ENCODE results near the gene MARK3. TPM values are rescaled to one million over a fixed set of nuclear protein-coding genes. Genes with fewer than 3 reads are reported as not detected.
"Not testable (repeated sequence)": the region's sequence is repeated elsewhere in the genome, so short reads cannot be mapped to it uniquely, and the experiment has no call there.

The MARK3 gene
- polyA plus RNA-seq, 5 donors, result 102 to 128 (median 108) TPM

DNA sequence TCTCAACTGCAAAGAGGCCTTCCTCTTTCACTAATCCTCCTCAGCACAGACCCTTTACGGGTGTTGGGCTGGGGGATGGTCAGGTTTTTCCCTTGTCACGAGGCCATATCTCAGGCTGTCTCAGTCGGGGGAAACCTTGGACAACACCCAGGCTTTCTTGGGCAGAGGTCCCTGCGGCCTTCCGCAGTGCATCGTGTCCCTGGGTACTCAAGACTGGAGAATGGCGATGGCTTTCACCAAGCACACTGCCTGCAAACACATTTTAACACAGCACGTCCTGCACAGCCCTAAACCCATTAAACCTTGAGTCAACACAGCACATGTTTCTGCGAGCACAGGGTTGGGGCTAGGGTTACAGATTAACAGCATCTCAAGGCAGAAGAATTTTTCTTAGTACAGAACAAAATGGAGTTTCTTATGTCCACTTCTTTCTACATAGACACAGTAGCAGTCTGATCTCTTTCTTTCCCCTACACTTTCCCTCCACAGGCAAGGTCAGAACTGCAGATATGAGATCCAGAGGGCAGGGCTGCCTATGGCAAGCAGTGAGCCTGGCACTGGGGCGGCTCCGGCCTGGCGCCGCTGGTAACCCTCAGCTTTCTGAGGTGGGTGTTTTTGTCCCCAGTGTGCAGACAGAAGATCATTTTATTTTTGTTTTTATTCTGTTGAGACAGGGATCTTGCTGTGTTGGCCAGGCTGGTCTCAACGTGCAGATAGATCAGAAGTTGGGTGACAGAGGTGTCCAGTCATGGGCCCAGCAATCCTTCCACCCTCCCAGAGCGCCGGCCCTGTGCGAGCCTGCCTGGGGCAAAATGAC is 140.4 kb downstream of the MARK3 start:
- DNase-seq, result not testable (repeated sequence)

DNA sequence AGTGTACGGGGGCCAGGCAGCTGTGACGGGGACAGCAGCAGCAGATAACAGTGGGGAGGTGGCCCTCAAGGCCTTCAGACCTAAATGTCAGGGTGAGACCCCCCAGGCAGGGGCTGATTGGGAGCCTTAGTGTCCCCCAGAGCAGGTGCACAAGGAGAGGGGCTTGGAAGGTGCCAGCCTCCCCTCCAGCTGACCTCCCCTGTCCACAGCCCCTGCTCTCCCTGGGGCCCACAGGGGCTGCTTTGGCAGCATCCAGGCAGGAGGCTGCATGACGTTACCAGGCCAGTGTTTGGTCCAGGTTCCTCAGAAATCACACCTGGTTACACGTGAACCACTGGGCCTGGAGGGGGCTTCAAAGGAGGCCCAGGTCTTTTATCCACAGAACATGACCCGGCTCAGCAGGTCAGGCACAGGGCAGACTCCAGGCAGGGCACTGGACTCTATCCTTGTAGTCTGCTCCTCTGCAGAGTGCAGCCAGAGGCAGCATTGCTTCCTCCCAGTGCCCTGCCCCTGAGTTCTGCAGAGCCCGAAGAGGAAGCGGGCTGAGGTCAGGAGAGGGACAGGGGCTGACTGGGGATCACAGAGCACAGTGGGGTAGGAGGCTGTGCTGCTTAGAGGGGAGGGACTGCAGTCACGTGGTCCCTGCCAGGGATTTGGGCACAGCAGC is 141.2 kb downstream of the MARK3 start:
- DNase-seq, result no peak

DNA sequence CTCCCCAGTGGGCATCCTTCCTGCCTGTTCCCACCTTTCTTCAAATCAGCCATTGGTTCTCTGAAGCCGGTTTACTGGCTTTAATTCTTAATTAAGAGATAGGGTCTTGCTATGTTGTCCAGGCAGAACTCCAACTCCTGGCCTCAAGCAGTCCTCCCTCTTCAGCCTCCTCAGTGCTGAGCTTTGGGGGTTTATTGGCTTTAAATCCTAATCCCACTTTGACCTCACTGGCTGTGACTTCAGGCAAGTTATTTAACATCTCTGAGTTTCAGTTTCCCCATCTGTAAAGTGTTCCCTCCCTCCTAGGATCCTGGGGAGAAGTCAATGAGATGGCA is 141.7 kb downstream of the MARK3 start:
- DNase-seq, result no peak

DNA sequence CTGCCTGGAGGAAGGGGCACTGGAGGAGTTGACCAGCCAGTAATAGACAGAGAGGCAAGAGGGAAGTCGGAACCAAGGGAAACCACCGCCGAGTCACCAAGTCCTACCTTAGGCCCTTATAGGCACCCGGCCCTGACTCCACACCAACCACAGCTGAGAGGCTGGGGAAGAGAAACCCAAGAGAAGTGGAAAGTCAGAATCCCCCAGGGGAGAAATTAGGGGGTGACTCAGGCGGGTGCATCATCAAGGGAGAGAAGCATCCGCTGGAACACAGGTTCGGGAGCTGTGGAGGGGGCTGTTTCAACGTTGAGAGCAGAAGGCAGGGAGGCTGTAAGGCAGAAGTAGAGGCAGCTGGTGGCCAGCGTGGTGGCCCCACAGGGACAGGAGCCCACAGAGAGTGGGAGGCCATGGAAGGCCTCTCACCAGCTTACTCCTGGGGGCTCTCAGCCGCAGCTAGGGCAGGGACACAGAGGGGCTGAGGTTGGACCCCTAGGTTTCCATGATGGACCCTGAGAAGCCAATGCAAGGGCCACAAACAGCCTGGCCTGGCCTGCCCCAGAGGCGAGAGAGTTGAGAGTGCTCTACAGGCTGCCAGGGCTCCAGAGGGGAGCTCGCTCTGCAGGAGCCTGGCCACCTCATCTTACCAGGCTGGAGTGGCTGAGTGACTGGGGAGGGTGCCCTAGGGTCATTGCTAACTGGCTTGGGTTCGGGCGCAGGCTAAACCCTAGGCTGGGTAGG is 142.4 kb downstream of the MARK3 start:
- no peak for DNase-seq

DNA sequence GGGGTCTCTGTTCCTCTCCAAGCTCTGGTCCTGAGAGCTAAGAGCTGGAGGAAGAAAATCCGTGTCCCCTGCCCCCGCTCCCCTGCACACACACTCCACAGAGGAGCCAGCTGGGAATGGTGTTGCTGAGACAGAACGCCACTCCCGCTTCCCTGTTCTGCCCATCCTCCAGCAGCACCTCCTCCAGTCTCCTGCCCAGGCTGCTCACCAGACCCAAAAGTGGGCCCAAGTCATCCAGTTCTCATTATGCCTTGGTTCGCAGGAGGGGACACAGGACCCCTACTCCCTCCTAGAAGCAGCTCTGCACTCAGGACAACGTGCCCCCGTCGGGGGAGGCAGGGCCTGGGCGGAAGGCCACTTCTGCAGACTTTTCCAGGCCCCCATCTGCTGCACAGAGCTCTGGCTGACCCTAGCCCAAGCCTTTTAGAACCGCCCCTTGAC is 143.0 kb downstream of the MARK3 start:
- no peak for DNase-seq

DNA sequence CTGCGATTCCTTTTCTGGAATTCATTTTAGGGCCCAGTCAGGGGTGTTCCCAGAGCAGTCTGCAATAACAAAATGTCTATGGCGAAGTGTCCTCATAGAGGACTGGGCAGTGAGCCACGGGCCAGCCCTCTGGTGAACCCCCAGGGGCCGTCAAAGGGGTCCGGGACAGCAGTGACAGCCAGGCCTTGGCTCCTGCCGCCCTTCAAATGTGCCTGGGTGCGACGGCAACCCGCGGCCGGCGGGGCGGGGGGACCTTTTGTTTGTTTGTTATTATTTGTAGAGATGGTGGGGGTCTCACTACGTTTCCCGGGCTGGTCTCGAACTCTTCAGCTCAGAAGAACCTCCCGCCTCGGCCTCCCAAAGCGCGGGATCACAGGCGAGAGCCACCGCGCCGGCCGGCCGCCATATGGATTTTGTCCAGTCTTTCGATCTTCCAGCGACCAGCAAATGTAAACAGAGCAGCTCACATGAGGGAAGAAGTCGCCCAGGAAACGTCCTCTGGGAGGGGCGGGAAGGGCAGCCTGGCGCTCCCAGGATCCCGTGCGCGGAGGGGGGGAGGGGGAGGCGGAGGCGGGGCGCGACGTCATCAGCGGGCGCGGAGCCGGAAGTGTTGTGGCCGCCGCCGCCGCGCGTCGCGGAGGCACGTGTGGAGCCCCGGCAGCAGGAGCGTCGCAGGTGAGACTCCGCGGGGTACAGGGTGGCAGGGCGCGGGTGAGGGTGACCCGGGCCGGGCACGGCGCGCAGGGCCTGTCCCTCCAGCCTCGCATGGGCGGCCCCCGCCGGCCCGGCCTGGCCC is 143.6 kb downstream of the MARK3 start, which contains the start of gene TRMT61A:
TSS of gene TRMT61A (plus strand) at position 610 of the 796 bp plus-strand sequence. CDS start 783 bp downstream, outside the sequence.
- peak; percentile 91 for DNase-seq

DNA sequence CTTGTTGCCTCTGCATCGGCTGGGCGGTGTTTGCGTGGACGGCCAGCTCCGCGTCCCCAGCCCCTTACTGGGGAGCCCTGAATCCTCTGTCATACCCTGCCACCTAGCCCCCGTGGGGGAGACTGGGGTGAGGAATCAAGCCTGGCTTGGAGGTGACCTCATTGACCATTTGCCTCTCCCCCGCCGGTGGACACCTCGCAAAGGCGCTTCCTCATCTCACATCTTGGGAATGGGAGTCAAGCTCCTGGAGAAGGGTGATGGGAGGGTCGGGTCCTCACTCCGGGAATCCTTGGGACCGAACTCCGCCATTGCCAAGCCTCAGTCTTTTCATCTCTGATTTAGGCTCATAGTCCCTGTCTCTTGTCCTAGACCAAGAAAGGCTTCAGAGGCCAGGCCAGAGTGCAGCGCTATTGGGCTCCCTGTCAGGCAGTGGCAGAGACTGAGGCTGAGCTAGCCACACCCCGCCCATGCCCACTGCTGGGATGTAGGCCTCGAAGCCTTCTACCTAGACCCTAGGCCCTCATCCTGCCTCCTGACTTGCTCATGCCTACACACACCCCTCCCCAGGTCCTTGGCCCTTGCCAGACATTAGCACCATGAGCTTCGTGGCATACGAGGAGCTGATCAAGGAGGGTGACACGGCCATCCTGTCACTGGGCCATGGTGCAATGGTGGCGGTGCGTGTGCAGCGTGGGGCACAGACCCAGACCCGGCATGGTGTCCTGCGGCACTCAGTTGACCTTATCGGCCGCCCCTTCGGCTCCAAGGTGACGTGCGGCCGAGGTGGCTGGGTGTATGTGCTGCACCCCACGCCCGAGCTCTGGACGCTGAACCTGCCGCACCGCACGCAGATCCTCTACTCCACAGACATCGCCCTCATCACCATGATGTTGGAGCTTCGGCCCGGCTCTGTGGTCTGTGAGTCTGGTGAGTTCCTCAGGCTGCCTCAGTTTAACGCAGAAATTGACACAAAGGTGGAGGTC is 144.5 kb downstream of the MARK3 start:
- DNase-seq, result no peak

DNA sequence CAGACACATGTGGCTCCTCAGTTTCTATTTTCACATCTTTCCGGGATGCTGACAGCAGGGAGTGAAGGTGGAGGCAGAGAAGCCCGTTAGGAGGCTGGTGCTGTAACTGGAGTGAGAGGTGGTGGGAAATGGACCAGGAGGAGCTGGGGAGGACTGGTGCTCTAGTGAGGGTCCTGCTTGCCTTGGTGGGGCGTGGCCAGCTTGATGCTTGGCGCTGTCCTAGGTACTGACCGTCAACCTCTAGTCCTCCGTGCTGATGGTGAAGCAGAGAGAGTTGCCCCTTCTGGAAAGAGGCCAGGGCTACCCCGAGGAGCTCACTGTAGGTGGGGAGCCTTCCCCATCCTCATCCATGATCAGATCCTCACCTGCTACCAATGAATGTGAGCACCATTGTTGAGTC is 145.2 kb downstream of the MARK3 start:
- DNase-seq, result no peak

DNA sequence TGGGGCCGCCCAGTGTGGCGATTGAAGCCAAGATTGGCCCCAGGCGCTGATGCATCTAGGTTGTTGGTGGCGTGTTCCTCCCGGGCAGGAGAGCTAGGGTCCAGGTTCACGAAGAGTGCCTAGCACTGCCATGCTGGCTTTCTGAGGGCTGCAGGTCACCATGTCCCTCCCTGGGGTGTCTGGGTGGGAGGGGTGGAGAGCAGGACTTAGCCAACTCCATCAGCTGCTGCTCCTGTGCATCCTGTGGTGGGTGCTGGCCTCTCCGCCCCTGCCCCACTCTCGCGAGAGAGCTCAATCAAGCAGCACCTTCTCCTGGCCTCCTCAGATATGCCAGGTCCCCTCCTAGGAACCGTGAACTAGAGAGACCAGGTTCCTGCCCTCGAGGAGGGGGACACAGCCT is 145.6 kb downstream of the MARK3 start:
- DNase-seq, result no peak

DNA sequence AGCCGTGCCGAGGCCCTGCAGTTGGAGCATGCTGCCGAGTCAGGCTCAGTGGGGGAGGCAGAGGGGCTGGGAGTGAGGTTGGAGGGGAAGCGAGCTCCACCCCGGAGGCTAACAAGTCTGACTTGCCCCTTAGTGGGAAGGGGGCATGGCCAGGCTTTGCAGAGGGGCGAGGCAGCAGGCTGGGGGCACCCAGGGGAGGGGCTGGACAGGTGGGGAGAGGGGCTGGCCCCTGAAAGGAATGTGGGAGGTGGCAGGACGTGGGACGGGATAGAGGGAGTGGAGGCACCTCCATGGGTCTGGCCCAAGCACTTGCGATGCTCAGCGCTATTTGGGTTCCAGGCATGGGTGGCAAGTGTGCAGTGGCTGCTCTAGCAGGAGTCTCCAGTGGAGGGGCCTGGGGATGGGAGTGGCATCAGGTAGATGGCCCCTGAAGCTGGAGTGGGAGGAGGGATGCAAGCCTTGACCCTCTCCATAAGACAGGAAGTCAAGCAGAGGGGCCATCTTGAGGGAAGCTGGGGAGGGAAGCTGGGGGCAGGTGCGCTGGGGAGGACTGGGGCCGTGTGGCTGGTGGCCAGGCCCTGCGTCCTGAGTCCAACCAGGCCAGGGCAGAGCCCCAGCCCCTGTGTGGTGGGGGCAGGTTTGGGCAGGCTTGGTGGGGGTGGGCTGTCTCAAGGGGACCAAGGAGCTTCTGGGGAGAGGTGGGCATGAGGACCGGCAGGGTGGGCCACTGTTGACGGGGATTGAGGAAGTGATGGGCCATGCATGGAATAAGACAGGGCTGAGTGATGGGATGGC is 146.4 kb downstream of the MARK3 start:
- no peak for DNase-seq

DNA sequence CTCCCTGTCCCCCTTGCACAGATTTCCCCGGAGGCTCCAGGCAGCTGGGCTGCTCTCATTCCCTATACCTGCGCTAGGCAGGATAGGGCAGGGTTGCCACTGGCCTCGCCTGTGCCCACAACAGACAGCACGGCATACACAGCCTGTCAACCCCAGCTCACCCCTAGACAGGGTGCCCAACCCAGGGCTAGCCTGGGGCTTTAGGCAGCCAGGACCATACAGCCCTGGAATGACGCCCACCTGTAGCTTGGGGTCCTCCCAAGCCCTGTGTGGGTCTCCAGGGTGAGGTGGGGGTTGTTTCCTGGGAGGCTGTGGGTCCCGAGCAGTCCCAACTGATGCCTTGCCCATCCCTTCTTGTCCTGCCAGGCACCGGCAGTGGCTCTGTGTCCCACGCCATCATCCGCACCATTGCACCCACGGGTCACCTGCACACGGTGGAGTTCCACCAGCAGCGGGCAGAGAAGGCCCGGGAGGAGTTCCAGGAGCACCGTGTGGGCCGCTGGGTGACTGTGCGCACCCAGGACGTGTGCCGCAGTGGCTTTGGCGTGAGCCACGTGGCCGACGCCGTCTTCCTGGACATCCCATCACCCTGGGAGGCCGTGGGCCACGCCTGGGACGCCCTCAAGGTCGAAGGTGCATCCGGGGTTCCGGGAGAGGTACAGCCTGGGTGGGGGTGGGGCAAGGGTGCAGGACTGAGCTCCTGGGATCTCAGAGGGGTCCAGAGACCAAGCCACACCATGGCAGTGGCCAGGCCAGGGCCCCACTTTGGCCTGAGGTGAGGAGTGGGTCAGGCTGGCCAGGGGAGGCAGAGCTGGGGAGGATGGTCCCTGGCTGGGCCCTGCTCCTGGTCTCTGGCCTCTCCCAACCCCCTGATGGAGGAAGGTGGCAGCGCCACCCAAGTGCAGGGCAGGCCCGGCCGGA is 147.3 kb downstream of the MARK3 start:
- no peak for DNase-seq

DNA sequence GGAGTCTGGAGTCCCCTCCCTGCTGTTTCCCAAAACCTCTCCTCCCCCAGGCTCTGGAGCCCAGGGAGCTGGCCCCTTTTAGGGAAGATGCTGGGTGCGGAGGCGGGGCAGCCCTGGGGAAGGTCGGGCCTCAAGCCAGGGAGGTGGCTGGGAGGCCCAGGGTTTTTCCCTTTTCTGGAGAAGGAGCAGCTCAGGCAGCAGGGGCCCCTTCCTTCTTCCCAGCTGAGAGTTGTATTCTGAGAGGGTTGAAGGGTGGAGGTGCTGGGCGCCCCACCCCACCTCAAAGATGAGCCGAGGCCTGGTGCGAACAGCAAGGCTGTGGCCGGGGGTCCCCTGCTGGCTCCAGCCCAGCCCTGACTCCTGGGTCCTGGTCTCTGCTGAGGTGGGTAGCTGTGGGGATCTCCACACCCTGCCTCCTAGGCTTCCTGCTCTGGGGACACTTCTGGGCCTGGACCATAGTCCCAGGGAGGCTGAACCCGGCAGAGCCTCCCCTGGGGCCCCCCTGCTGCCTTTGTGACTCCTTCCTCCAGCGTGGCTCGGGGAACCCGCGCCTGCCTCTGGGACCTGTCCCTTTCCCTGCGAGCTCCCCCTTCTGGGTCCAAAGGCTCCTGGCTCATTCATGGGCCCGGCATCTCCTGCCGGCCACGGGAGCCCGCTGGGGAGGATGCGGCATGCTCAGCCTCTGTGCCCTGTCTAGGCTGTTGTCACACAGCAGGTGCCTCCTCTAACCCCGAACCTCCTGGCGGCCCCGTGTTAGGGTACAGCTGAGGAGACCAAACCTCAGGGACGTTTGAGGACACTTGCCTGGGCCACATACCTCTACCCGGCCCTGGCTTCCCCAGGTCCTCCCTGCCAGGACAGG is 148.2 kb downstream of the MARK3 start:
- DNase-seq, result no peak

DNA sequence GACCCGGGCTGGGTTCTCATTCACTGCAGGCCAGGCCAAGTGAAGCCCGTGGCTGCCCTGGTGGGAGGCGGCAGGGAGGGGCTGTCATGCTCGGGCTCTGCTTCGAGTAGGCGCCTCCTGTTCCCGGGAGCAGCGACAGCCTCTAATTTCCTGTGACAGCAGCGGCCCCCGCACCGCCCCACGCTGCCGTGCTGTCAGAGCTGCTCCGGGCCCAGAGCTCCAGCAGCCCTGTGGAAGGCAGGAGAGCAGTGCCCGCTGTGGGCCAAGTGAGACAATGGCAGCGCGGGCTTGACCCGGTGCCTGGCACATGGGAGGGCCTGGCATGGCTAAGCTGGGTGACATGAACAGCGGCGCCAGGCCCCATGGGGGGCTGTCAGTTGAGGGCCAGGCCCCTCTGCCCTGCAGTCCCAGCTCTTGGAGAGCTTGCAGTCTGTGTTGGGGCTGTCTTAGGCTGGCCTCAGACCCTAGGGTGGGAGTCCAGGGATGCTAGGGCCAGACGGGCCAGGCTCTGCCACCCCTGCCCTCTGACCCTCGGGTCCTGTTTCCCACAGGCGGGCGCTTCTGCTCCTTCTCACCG is 148.9 kb downstream of the MARK3 start:
- no peak for DNase-seq

DNA sequence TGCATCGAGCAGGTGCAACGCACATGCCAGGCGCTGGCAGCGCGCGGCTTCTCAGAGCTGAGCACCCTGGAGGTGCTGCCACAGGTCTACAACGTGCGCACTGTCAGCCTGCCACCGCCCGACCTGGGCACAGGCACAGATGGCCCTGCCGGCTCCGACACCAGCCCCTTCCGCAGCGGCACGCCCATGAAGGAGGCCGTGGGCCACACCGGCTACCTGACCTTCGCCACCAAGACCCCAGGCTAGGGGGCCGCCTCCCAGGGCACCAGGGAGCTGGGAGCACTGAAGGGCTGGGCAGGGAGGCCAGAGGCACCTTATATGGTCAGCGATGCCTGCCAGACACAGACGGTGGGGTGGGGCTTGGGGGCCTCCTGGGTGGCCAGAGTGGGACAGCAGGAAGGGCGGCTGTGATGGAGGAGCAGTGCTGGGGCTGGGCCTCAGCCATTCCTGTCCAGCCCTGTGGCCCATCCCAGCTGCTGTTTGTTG is 149.4 kb downstream of the MARK3 start:
- no peak for DNase-seq

DNA sequence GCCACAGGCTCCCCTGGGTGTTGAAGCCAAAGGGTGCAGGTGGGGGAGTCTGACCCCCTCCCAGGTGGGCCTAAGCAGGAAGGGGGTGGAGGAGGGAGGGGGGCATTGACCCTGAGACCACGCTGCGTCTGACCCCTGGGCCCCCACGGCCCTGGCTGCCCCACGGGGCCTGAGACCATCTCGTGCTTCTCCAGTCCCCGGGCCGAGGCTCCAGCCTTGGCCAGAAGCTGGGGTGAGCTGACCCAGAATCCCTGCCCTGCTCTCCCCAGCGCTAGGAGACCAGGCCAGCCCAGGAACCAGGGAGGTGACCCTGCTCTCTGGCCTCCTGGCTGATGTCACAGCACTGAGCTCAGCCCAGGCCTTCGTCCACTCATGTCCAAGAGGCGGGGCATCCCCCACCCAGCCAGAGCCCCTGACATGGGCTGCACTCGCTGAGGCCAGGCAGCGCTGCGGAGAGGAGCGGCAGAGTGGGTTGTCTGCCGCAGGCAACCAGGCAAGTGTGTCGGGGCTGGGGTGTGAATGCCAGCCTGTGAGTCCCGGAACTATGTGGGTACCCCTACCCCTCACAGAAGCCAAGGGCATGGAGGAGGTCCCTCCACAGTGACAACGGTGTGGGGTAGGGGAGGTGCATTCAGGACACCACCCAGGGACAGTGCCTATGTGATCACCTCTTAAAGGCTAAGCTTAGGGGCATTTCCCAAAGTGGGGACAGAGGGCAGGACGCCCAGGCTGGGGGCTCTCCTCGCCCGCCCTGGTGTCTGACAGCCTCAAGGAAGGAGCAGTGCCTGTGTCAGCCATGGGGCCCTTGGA is 150.1 kb downstream of the MARK3 start:
- no peak for DNase-seq

Data from right lung (tissue), 5 donors.